Stimulated activated CD4-positive, alpha-beta T cell treated with anti-CD3 and anti-CD28 coated beads, TNF-alpha, amount 100 ng/mL, for 48 hours (primary cell): ENCODE results near the gene POMT2.
A peak's percentile ranks its signal among the peaks of the same experiment; 100 is the strongest.
"Not testable (repeated sequence)": the region's sequence is repeated elsewhere in the genome, so short reads cannot be mapped to it uniquely, and the experiment has no call there.

Source experiments
- DNase-seq, 3 donors: peaks; one replicate each; pipeline ENCODE4 v3.0.0-alpha.2; 2020; ENCODE audit warnings: low read depth in 3 of 3

The POMT2 gene

GRCh38 chr14:77324816-77325745 lies 4.4 kb upstream of the POMT2 start:
- no peak for DNase-seq

DNA sequence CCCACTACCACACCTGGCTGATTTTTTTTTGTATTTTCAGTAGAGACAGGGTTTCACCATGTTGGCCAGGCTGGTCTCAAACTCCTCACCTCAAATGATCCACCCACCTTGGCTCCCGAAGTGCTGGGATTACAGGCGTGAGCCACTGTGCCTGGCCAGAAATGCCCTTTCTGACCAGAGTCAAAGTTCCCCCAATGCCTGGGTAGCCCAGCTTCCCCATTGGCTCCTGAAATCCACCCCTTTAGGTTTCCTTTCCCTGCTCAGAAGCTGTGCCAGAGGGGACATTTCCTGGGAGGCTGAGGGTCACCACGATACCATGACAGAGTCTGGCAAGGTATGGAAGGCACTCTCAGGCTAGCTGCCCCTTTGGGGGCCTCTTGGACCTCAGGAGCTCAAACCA lies 3.6 kb upstream of the POMT2 start:
- no peak for DNase-seq

- no peak for DNase-seq
These were observed 2.9 kb upstream of the POMT2 start for GRCh38 chr14:77323571-77323970.

DNA sequence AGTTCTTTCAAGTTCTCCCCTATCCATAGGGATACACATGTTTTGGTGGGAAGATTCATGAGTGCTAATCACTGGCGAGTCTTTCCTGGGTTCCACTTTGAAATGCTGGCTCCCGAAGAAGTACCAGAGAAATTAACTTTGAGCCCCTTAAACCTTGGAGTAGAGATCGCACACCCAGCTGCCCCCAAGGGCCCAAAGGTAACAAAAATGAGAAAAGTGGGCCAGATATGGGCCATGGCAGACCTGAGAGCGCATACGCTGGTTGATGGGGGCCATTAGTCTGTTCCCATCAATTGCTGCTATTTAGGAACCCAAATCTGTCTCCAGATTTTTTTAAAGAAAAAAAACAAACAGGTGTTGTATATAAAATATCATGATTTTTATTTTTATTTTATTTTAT lies 2.3 kb upstream of the POMT2 start:
- DNase-seq = no peak

DNA sequence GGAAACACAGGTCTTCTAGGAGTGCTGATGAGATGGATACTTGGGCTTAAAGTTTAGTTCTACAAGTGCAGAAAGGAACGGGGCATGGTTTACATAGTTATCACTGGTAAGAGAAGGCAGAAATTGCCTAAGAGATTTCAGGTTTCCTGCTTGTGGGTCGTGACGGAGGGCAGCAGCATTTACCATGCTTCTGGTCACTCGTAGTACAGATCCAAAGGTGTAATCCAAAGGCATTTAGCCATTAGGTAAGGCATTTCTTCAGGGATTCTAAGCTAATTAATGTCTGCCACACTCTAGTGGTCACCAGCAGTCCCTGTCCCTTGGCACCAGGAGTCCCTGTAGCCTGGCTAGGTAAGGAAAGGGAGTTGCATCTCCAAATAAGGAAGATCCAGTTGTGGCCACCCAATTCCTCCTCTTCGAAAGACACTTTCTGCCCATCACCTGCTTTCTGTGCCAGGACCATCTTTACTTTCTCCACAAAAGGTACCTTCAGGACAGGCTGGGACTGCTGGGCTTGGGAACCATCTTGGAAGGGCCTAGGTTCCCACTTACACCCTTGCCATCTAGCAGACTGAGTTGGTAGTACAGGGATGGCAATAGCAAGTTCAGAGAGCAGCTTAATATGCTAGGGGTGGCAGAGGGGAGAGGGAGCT lies 1.7 kb upstream of the POMT2 start:
- no peak for DNase-seq

DNA sequence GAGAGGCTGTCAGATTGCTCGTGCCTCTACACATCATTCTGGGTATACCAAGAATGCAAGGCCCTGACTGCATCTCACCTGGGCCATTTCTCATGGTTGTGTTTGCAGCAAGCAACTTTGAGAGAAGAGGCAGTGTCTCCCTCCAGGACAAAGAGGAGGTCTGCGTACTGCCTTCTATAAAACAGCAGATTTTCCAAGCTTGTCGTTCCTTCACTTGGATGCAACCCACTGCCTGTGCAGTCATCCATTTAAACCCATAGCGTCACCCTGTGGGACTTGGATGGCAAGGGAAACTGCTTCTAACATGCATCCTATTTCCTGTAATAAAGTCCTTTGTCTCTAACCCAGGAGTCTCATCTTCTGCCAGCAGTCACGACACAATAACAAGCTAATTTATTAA lies 1.3 kb downstream of the POMT2 start:
- no peak for DNase-seq

GRCh38 chr14:77318756-77319155 lies 1.9 kb downstream of the POMT2 start:
- not testable (repeated sequence) for DNase-seq

DNA sequence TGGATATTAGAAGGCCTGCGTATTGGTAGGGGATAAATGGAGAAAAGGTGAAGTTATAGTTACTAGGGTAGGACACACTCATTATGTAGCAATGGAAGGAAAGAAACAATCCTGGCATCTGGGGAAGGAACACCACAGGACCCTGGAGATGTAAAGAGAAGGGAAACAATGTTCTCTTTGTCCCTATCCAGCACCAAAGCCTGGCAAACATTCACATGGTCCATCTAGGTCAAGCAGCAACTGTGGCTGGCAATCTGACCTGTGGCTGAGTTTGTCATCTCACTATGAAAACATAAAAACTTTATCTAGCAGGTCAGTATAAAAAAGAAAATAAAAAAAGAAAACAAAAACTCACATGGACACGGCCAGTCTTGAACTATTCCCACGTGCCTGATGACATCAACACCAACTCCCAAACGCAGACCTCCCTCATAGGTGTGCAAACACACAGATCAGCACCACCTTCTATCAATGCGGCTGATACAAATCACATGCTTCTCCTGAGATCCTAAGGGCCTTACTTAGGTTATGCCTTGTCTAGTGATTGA lies 2.6 kb downstream of the POMT2 start:
- no peak for DNase-seq

DNA sequence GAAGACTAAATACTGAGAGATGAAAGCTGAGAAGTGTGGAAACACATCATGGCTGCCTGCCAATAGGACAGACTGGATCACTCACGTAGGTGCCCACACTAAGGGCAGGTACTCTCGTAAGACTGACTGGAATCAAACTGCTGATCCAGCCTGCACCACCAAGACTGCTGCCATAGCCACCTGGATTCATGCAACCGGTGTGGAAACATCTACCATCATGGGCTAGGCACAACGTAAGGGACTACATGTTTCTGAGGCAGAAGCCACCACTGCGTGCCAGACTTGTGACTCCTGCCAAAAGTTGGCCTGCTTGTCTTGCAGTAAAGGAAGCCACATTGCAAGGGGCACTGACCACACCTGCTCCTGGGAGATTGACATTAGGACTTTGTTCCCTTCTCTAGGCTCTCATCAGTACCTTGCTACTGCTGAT lies 3.8 kb downstream of the POMT2 start:
- DNase-seq = no peak

- DNase-seq = no peak
These were observed 4.5 kb downstream of the POMT2 start for GRCh38 chr14:77316195-77316505.

GRCh38 chr14:77314539-77315457 lies 5.9 kb downstream of the POMT2 start:
- no peak for DNase-seq

DNA sequence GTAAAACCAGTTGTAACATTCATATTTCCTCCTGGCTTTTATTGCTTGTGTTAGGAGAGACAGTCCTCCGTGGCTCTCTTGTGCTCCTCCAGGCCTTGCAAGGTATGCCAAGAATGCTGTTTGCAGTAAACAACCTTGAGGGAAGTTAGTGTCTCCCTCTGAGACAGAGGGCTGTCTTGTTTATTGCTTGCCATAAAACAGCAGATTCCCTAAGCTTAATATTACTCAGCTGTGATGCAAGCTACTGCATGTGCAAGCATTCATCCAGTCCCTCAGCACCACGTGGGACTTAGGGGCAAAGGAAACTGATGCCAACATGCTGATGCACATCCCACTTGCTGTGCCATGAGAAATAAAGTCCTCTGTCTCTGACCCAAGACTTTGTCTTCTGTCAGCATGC lies 6.6 kb downstream of the POMT2 start:
- DNase-seq = no peak

DNA sequence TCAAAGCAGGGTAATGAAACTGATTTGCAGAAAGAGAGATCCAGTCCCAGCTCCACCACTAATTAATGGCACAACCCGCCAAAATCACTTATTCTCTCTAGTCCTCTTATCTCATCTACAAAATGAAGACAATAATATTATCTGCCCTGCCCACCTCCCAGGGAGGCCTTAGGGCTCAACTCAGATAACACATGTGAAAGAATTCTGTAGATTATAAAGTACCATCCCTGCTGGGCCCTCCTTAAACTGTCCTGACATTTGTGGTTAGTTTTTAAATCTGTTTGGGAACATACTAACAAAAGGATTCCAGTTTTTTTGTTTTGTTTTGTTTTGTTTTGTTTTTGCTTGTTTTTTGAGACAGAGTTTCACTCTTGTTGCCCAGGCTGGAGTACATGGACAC lies 7.3 kb downstream of the POMT2 start:
- no peak for DNase-seq

DNA sequence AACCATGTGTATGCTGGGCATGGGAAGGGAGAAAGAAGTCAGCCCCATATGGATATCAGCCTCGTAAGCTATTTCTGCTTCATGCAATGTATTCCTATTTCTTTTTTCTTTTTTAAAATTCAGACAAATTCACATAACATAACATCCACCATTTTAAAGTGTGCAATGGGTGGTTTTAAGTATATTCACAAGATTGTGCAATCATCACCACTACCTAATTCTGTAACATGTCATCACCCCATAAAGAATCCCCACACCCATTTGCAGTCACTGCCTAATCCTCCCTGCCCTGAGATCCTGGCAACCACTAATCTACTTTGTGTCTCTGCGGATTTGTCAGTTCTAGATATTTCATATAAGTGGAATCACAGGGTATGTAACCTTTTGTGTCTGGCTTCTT lies 9.5 kb downstream of the POMT2 start:
- no peak for DNase-seq

GRCh38 chr14:77310026-77310425 lies 10.7 kb downstream of the POMT2 start:
- DNase-seq = no peak

DNA sequence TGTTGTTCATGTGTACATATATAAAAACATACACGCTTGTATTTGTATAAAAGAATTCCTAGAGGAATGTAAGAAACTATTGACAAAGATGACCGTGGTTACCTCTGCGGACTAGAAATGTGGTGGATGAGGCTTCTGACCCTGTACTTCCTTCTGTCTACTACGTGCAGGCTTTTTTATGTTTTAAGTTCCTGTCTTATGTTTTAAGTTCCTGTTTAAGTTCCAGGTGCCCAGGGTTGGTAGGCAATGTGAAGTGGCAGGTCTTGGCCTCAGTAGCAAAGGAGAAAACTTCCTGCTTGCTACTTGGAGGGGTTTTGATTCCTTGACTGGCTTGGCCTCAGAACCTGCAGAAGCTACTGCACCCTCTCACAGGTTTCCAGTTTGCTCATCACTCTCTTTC lies 11.6 kb downstream of the POMT2 start:
- DNase-seq = no peak

DNA sequence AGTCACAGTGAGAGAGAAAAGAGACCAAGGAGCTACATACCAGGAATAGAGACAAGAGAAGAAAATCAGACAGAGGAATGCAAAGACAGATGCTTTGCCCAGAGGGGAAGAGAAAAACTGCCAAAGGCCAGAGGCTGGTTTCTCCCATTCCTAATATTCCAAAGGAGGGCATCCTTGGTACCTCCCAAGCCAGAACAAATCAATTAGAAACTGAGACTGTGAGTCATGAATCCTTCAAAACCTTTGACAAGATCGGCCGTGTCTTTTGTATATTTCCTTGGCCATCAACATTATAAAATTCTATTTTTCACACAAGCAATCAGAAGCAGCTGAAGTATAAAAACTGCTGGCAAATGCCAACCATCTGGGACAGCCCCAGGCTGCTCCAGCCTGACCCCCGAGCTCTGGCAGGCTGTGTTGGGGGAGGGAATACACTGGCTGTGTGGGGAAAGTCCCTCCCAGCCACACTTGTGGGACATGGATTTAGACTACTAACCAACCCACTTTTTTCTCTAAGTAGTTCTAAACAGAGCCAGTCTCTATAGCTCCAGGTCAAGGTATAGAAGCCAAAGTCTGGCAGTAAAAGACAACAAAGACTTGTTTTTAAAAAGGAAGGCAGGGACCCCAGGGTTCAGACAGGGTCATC lies 13.7 kb downstream of the POMT2 start:
- no peak for DNase-seq

DNA sequence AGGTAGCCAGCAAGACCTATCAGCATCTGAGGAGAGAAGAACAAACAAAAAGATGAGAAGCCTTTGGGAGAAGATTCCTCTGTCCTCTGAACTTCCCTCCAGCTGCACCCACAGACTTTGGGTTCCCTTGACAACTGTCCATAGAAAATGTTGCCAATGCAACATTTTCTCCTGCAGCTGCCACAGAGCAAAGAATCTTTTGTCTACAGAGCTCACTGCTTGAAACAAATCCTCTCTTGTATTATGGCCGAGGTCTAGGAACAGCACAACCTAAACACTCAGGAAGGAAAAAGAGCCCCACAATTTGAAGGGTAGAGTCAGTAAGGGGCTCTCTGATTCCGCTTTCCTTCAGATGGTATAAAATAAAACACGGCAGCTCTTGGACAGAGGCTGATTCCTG lies 14.3 kb downstream of the POMT2 start:
- no peak for DNase-seq

DNA sequence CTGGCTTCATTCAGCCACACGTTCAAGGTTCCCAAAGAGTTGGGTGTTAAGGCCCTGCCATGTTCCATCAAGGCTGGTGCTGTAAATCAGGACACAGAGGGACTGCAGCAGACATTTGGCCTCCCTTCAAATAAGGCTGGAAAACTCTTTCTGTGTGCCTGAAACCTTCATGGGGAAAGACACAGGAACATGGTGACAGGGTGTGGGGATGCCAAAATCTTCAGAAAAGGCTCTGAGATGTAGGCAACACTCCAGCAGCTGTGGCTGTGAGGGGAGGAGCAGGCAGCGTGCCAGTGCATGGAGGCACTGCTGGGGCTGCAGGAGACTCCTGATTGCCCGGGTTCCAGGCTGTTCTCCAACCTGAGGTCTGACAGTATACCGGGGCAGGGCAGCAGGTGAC lies 15.0 kb downstream of the POMT2 start:
- no peak for DNase-seq

DNA sequence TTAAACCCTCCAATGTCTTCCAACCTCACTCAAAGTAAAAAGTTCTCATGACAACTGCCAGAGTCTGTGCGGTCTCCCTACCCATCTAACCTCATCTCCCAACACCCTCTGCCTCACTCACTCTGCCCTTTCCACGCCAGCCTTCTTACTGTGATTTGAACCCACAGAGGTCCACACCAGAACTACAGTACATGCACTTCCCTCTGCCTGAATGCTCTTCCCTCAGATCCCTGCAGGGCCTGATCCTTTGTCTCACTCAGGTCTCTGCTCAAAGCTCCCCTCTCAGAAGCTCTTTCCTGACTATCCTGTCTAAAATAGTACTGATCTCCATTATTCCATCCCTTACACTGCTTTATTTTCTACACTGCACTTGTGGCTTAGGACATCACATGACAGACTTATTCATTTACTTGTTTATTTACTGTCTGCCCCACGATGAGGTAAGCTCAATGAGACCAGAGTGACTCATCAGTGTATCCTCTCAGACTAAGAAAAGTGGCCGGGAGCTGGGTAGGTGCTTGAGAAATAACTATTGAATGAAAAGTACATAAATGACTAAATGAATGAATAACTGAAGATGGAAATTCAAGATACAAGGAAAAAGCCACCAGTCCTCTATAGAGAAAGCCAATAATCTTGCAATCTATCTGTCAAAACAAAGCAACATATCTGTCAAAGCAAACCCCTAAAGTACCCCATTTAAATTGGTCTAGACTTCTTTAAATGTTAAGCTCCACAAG lies 17.1 kb downstream of the POMT2 start:
- peak; percentile 16 to 43 (median 21) for DNase-seq

DNA sequence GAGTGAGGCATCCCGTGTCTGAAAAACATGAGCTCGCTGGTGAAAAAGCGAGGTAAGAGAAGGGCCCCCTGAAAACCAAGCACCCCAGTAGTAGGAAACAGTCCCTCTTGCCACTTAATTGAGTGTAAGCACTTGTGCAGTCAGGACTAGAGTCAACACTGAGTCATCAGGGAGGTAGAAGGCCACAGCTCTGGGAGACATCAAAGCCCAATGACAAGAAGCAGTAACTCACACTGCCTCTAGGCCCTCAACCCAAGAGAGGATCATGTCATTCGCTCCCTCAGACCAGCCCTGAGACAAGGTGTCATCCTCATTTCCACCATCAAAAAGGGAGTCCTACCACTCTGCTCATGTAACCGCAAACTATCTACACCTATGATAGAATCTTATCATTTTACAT lies 17.8 kb downstream of the POMT2 start:
- peak; percentile 41 to 55 (median 44) for DNase-seq
